ENCODE data around the gene HSD11B1L.

- TF ChIP-seq CTCF (IDR thresholded peaks at IDR 0.05) = no peak
- TF ChIP-seq POLR2A (IDR thresholded peaks at IDR 0.05) = no peak
Measured at GRCh38 chr19:5718579-5719273, 37.9 kb downstream of the HSD11B1L start.
